ENCODE results near the gene TEX2. TPM values are rescaled to one million over a fixed set of nuclear protein-coding genes. Genes with fewer than 3 reads are reported as not detected.

TEX2 gene
- total and polyA plus RNA-seq, 9 of the 15 experiments (the other 6 are each of a cell fraction or from before 2014, with no cell fraction given) = 4.1 to 27.6 (median 19.3) TPM

- TF ChIP-seq, protein P1, sequence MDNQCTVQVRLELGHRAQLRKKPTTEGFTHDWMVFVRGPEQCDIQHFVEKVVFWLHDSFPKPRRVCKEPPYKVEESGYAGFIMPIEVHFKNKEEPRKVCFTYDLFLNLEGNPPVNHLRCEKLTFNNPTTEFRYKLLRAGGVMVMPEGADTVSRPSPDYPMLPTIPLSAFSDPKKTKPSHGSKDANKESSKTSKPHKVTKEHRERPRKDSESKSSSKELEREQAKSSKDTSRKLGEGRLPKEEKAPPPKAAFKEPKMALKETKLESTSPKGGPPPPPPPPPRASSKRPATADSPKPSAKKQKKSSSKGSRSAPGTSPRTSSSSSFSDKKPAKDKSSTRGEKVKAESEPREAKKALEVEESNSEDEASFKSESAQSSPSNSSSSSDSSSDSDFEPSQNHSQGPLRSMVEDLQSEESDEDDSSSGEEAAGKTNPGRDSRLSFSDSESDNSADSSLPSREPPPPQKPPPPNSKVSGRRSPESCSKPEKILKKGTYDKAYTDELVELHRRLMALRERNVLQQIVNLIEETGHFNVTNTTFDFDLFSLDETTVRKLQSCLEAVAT (IDR thresholded peaks at IDR 0.05) = peak in 1 of 2 experiments; percentile 100; a peak in 2 of 4 replicates
- TF ChIP-seq PTTG1 (tag; IDR thresholded peaks at IDR 0.05; ENCODE audit: low read depth) = no peak
- TF ChIP-seq GTF2A2 (tag; IDR thresholded peaks at IDR 0.05) = no peak
- TF ChIP-seq ZNF124 (CRISPR knock-in tag; IDR thresholded peaks at IDR 0.05) = no peak
- TF ChIP-seq MAZ (CRISPR knock-in tag; conservative IDR thresholded peaks at IDR 0.05 in 1 of 2, IDR thresholded peaks at IDR 0.05 in 1 of 2) = peak; percentile 55 to 83; a peak in 3 of 4 replicates
- TF ChIP-seq KLF6 (CRISPR knock-in tag; IDR thresholded peaks at IDR 0.05; ENCODE audit: borderline replicate concordance) = no peak
- TF ChIP-seq SUPT5H (IDR thresholded peaks at IDR 0.05) = 0 out of 2 replicates have a peak, but pooled peaks have one; percentile 40
- TF ChIP-seq CXXC5 (CRISPR knock-in tag; IDR thresholded peaks at IDR 0.05) = peak; percentile 78; the same call in 1 of the 2 replicates
- TF ChIP-seq, protein P2, sequence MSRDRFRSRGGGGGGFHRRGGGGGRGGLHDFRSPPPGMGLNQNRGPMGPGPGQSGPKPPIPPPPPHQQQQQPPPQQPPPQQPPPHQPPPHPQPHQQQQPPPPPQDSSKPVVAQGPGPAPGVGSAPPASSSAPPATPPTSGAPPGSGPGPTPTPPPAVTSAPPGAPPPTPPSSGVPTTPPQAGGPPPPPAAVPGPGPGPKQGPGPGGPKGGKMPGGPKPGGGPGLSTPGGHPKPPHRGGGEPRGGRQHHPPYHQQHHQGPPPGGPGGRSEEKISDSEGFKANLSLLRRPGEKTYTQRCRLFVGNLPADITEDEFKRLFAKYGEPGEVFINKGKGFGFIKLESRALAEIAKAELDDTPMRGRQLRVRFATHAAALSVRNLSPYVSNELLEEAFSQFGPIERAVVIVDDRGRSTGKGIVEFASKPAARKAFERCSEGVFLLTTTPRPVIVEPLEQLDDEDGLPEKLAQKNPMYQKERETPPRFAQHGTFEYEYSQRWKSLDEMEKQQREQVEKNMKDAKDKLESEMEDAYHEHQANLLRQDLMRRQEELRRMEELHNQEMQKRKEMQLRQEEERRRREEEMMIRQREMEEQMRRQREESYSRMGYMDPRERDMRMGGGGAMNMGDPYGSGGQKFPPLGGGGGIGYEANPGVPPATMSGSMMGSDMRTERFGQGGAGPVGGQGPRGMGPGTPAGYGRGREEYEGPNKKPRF (IDR thresholded peaks at IDR 0.05; ENCODE audit: low read depth, low read length) = no peak
- TF ChIP-seq POLR2G (IDR thresholded peaks at IDR 0.05; ENCODE audit: low read depth, low read length) = peak; percentile 77
- TF ChIP-seq SNIP1 (IDR thresholded peaks at IDR 0.05; ENCODE audit: low read depth) = peak; percentile 48; the same call in 1 of the 2 replicates
- TF ChIP-seq, protein P3, sequence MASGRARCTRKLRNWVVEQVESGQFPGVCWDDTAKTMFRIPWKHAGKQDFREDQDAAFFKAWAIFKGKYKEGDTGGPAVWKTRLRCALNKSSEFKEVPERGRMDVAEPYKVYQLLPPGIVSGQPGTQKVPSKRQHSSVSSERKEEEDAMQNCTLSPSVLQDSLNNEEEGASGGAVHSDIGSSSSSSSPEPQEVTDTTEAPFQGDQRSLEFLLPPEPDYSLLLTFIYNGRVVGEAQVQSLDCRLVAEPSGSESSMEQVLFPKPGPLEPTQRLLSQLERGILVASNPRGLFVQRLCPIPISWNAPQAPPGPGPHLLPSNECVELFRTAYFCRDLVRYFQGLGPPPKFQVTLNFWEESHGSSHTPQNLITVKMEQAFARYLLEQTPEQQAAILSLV (tag; IDR thresholded peaks at IDR 0.05) = no peak
- 0 out of 2 replicates have a peak, but pooled peaks have one; percentile 35 for TF ChIP-seq NR2F6 (CRISPR knock-in tag; IDR thresholded peaks at IDR 0.05)
- peak; percentile 100 for TF ChIP-seq ZBTB17 (CRISPR knock-in tag; IDR thresholded peaks at IDR 0.05)
- peak; percentile 49 for TF ChIP-seq SOX6 (IDR thresholded peaks at IDR 0.05)
- no peak for TF ChIP-seq KAT8 (IDR thresholded peaks at IDR 0.05; ENCODE audit: low read depth)
- TF ChIP-seq CBFA2T2 (conservative IDR thresholded peaks at IDR 0.05) = no peak
Observed at GRCh38 chr17:64263000-64263766, at the start of gene TEX2 (continued).
